Tibial nerve (tissue), 4 donors: ENCODE measurements around the gene KIAA0040.

Experiments
- EP300 ChIP-seq, 2 donors: sonication (generic); formaldehyde crosslinking; IDR thresholded peaks; one replicate each; pipeline ENCODE4 v1.6.1; 2017; ENCODE audit warnings: antibody characterized with exemption in 2 of 2, mild to moderate bottlenecking in 1 of 2
- POLR2A ChIP-seq, 2 donors: fragments of 450-650 bp; IDR thresholded peaks; one replicate each; pipeline ENCODE4 v1.6.1; 2017; ENCODE audit warnings: antibody characterized with exemption in 2 of 2, mild to moderate bottlenecking in 2 of 2, moderate library complexity in 2 of 2
- TF ChIP-seq, protein P1 (sequence below), 5 experiments: fragments of 200-600 bp in 3 of 5; fragments of 450-650 bp in 2 of 5; sonication (generic) in 3 of 5; IDR thresholded peaks; one replicate each; pipeline ENCODE4 v1.5.1; 2016 to 2019; ENCODE audit warnings: antibody characterized with exemption in 5 of 5, mild to moderate bottlenecking in 3 of 5, moderate library complexity in 2 of 5

GRCh38 chr1:175132436-175132835 is 60.1 kb downstream of the KIAA0040 start:
- TF ChIP-seq, protein P1, sequence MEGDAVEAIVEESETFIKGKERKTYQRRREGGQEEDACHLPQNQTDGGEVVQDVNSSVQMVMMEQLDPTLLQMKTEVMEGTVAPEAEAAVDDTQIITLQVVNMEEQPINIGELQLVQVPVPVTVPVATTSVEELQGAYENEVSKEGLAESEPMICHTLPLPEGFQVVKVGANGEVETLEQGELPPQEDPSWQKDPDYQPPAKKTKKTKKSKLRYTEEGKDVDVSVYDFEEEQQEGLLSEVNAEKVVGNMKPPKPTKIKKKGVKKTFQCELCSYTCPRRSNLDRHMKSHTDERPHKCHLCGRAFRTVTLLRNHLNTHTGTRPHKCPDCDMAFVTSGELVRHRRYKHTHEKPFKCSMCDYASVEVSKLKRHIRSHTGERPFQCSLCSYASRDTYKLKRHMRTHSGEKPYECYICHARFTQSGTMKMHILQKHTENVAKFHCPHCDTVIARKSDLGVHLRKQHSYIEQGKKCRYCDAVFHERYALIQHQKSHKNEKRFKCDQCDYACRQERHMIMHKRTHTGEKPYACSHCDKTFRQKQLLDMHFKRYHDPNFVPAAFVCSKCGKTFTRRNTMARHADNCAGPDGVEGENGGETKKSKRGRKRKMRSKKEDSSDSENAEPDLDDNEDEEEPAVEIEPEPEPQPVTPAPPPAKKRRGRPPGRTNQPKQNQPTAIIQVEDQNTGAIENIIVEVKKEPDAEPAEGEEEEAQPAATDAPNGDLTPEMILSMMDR (IDR thresholded peaks at IDR 0.05), result no peak
- TF ChIP-seq EP300 (IDR thresholded peaks at IDR 0.05), result no peak
- no peak for TF ChIP-seq POLR2A (IDR thresholded peaks at IDR 0.05)
